ENCODE data around the gene TAF9B.
"Not testable (repeated sequence)": the region's sequence is repeated elsewhere in the genome, so short reads cannot be mapped to it uniquely, and the experiment has no call there.

TAF9B gene

DNA sequence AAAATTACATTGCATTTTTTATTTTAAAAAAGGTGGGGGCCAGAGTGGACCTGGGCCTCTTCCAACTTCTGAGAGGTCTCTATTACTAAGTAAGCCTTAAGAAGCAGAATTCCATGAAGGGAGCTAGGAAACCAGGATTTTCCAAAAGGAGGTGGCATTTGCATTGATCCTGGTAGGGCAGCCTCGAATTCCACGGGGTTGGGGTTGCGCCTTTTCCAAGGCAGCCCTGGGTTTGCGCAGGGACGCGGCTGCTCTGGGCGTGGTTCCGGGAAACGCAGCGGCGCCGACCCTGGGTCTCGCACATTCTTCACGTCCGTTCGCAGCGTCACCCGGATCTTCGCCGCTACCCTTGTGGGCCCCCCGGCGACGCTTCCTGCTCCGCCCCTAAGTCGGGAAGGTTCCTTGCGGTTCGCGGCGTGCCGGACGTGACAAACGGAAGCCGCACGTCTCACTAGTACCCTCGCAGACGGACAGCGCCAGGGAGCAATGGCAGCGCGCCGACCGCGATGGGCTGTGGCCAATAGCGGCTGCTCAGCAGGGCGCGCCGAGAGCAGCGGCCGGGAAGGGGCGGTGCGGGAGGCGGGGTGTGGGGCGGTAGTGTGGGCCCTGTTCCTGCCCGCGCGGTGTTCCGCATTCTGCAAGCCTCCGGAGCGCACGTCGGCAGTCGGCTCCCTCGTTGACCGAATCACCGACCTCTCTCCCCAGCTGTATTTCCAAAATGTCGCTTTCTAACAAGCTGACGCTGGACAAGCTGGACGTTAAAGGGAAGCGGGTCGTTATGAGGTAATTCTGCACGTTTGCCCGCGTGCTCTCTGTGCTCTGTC is 35.6 kb downstream of the TAF9B start, which contains the start of gene PGK1:
Gene PGK1 (plus strand): TSS at position 626 of the 824 bp plus-strand sequence. CDS start 93 bp downstream, at position 719.
- DNase-seq (ENCODE audit: low spot score in 2 of 2): peak; percentile 68 to 84
- H3K27me3 Mint-ChIP-seq: peaks cover 2% of the 10 kb centered on the region
- peaks cover 10% of the 10 kb centered on the region for H3K36me3 Mint-ChIP-seq
- H3K4me1 Mint-ChIP-seq: peaks cover 27% of the 10 kb centered on the region
- peak within 1 kb of the TSS; percentile 97 for H3K27ac Mint-ChIP-seq
- H3K4me3 Mint-ChIP-seq: peak within 1 kb of the TSS; percentile 92
- peak; percentile 88 for ATAC-seq (ENCODE audit: low read depth)
- no peaks in the 10 kb centered on the region for H3K9me3 Mint-ChIP-seq

DNA sequence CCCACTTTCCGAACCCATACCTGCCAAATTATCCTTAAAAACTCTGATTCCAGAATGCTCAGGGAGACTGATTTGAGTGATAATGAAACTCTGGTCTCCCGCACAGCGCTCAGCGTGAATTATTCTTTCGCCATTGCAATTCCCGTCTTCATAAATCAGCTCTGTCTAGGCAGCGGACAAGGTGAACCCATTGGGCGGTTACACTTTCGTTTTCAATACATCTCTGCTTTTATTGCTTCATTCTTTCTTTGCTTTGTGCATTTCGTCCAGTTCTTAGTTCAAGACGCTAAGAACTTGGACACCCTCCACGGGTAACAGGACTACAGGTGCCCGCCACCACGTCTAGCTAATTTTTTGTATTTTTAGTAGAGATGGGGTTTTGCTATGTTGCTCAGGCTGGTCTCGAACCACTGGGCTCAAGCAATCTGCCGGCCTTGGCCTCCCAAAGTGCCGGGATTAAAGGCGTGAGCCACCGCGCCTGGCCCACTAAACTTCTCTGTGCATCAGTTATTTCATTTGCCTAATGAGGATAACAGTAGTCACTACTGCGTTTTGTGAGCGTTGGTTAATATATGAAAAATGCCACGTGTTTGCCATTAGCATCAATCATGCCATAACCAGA is 36.3 kb downstream of the TAF9B start:
- H3K27ac Mint-ChIP-seq: peak overlapping the region; percentile 97
- H3K36me3 Mint-ChIP-seq: peaks cover 10% of the 10 kb centered on the region
- H3K4me3 Mint-ChIP-seq: peak overlapping the region; percentile 92
- ATAC-seq (ENCODE audit: low read depth) (no peak), DNase-seq (ENCODE audit: low spot score in 2 of 2) (no peak)
- H3K9me3 Mint-ChIP-seq: no peaks in the 10 kb centered on the region
- peaks cover 24% of the 10 kb centered on the region for H3K4me1 Mint-ChIP-seq
- peaks cover 2% of the 10 kb centered on the region for H3K27me3 Mint-ChIP-seq

DNA sequence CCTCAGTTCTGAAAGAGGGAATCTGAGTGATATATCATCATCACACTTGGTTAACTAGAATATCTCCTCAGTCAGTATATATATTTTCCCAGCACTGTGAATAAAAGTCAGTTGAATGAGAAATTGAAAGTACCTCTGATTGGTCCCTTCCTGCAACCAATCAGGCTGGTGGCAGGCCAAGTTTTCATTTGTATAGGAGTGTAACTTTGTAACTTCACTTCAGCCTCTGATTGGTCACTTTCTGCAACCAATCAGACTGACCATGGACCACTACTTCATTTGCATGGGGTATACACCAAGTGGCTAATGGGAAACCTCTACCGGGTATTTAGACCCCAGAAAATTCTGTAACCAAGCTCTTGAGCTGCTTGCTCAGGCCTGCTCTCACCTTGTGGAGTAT is 37.4 kb downstream of the TAF9B start:
- H3K36me3 Mint-ChIP-seq: peaks cover 8% of the 10 kb centered on the region
- ATAC-seq (ENCODE audit: low read depth) (no peak), DNase-seq (ENCODE audit: low spot score in 2 of 2) (no peak)
- no peak overlapping the region for H3K4me3 Mint-ChIP-seq
- H3K27me3 Mint-ChIP-seq: peaks cover 2% of the 10 kb centered on the region
- H3K4me1 Mint-ChIP-seq: peaks cover 17% of the 10 kb centered on the region
- H3K27ac Mint-ChIP-seq: no peak overlapping the region
- H3K9me3 Mint-ChIP-seq: no peaks in the 10 kb centered on the region

DNA sequence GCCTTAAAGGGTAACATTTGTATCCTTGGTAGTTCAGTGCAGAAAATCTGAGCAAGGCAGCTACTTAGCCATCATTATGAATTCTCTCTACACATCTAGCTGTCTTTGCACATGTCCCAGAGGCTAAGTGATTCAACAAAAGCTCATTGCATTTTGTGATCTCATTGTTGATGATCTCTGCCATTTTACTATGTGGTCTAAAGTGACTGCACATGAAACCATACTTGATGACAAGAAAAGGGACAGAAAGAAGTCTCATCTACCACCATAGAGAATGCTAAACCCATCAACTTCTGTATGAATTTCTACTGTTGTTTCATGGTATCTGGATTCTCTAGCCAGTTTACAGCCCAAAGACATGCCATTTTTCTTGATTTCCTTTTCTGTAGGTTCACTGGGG is 41.3 kb downstream of the TAF9B start:
- Mint-ChIP-seq H3K27me3 (peaks cover 2% of the 10 kb centered on the region), H3K36me3 (no peaks in the 10 kb centered on the region), H3K4me1 (peaks cover 3% of the 10 kb centered on the region), H3K9me3 (no peaks in the 10 kb centered on the region), H3K4me3 (no peak overlapping the region), H3K27ac (no peak overlapping the region)
- DNase-seq (ENCODE audit: low spot score in 2 of 2) (no peak), ATAC-seq (ENCODE audit: low read depth) (no peak)

DNA sequence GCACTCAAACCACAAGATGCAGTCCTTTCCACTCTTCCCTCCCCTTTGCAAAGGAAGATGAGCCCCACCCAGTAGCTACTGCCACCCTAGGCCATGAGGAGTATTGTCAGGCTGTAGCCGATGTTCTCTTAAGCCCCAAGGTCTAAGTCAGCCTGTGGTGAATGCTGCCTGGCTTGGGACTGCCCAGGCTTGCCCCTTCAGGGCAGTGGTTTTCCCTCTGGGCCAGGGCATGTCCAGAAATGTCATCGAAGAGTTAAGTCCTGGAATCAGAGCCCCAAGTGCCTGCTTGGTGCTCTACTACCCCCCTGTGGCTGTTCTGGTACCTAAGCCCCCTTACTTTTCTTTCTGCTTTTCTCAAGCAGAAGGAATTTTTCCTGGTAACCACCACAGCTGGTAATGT is 47.2 kb downstream of the TAF9B start:
- ATAC-seq (ENCODE audit: low read depth) (no peak), DNase-seq (ENCODE audit: low spot score in 2 of 2) (no peak)
- Mint-ChIP-seq H3K4me3 (no peak overlapping the region), H3K9me3 (peaks cover 4% of the 10 kb centered on the region), H3K27me3 (peaks cover 2% of the 10 kb centered on the region), H3K4me1 (no peaks in the 10 kb centered on the region), H3K36me3 (peaks cover 2% of the 10 kb centered on the region), H3K27ac (no peak overlapping the region)

DNA sequence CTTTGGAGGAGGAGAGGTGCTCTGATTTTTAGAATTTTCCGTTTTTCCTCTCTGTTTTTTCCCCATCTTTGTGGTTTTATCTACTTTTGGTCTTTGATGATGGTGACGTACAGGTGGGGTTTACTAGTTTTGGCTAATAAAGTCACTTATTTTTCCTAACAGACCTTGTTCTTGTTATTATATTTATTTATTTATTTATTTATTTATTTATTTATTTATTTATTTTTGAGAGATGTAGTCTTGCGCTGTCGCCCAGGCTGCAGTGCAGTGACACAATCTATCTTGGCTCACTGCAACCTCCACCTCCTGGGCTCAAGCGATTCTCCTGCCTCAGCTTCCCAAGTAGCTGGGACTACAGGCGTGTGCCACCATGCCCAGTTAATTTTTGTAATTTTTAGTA is 58.0 kb downstream of the TAF9B start:
- not testable (repeated sequence) for H3K36me3 Mint-ChIP-seq; H3K9me3 Mint-ChIP-seq; H3K4me1 Mint-ChIP-seq; H3K27ac Mint-ChIP-seq; DNase-seq (ENCODE audit: low spot score in 2 of 2); ATAC-seq (ENCODE audit: low read depth); H3K4me3 Mint-ChIP-seq; H3K27me3 Mint-ChIP-seq
